ENCODE results near the gene MCRIP1. TPM values are rescaled to one million over a fixed set of nuclear protein-coding genes. Genes with fewer than 3 reads are reported as not detected.
A peak's percentile ranks its signal among the peaks of the same experiment; 100 is the strongest.

Gene MCRIP1, protein sequence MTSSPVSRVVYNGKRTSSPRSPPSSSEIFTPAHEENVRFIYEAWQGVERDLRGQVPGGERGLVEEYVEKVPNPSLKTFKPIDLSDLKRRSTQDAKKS
- 120 TPM for polyA plus RNA-seq (2013, experiment 1 of 4)
- 114 TPM for polyA plus RNA-seq (2013, experiment 2 of 4)
- 103 TPM for polyA plus RNA-seq (2013, experiment 3 of 4)
- 105 TPM for polyA plus RNA-seq (2013, experiment 4 of 4)

DNA sequence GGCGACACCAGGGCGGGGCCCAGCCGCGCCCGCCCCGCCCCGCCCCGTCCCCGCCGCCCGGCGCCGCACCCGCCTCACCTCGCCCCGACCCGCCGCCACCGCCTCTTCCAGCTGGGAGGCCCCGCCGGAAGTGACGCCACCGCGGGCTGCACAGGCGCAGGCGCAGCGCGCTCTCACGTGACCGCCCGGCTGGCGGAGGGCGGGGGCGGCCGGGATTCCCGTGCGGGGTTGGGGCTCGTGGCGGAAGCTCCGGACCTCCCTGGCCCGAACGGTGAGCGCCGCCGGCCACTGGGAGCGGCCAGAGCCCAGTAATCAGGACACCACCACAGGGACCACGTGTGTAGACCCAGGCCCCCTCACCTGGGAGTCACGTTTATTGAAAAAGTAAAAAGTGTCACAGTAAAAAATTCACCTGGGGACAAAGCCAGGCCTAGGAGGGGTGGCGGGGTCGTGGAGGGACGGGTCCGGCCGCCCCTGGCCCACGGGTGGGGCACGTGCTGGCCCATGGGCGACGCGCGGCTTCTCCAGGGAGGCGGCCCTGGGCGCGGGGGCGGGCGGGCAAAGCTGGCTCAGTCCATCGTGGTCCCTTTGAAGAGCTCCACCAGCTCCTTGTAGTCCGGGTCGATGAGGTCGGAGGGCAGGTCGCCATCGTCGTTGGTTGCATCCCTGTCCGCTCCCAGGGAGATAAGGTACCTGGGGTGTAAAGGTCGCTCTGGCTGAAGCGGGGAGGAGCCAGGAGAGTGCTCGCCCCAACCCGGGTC is at the start of gene MCRIP1:
TSS of gene MCRIP1 (minus strand) at position 132 of the 761 bp plus-strand sequence. CDS start 8,785 bp downstream, outside the sequence.
- peaks cover 12% of the 10 kb centered on the region for H3K4me1 ChIP-seq (ENCODE audit: control insufficient read depth, insufficient read depth, low read length)
- H3K27me3 ChIP-seq (ENCODE audit: control insufficient read depth, insufficient read depth, low read length, poor library complexity, severe bottlenecking): no peaks in the 10 kb centered on the region
- peak within 1 kb of the TSS; percentile 79 for H3K4me3 ChIP-seq (ENCODE audit: insufficient read depth, low read depth, low read length)
- WGBS, 2 experiments: 1% methylated on average over 76 of the region's 76 CpGs
- H3K36me3 ChIP-seq (ENCODE audit: control insufficient read depth, insufficient read depth, low read length): no peaks in the 10 kb centered on the region
- H3K9me3 ChIP-seq (ENCODE audit: control insufficient read depth, low read length): no peaks in the 10 kb centered on the region
- peak within 1 kb of the TSS; percentile 84 for H3K27ac ChIP-seq (ENCODE audit: insufficient read depth, low read depth, low read length, poor library complexity, severe bottlenecking)

DNA sequence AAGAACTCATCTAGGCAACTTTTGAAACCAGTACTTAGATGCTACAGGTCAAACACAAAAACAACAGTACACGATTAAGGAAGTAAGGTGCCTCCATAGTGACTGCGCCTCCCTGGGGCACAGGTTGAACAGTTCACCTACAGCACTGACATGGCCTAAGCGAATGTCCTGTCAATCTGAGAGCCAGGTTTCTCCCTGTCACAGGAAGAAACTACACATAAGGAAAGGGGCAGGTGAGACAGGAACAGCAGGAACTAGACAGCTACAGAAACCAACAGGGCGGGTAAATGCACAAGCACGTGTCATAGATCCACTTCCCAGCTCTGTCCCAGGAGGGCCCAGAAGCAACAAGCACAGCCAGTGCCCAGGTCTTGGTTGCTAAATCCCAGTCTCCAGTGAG is 46.0 kb upstream of the MCRIP1 start:
- H3K4me3 ChIP-seq (ENCODE audit: insufficient read depth, low read depth, low read length): no peak overlapping the region
- no peaks in the 10 kb centered on the region for H3K4me1 ChIP-seq (ENCODE audit: control insufficient read depth, insufficient read depth, low read length)
- no peak overlapping the region for H3K27ac ChIP-seq (ENCODE audit: insufficient read depth, low read depth, low read length, poor library complexity, severe bottlenecking)
- 95 to 96% methylated on average over 5 of the region's 5 CpGs for WGBS, 2 experiments
- H3K36me3 ChIP-seq (ENCODE audit: control insufficient read depth, insufficient read depth, low read length): peaks cover 7% of the 10 kb centered on the region
- H3K9me3 ChIP-seq (ENCODE audit: control insufficient read depth, low read length): no peaks in the 10 kb centered on the region
- H3K27me3 ChIP-seq (ENCODE audit: control insufficient read depth, insufficient read depth, low read length, poor library complexity, severe bottlenecking): no peaks in the 10 kb centered on the region

DNA sequence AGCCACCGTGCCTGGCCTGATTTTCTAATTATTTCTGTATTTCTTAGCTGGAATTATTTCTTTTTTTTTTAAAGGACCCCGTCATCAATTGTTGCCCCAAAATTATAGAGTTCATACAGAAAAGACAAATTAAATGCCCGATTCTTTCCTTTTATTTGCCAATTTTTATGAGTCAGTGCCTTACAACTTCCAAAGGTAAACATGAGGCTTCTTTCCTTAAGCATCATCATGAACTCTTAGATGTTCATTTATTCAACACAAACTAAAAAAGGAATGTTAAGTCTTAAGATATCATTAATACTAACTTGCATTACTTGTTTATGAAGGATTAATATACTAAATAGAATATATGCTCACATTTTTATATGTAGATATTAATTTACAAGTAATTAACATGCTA is 45.2 kb upstream of the MCRIP1 start:
- Histone ChIP-seq H3K9me3 (ENCODE audit: control insufficient read depth, low read length) (no peaks in the 10 kb centered on the region), H3K4me1 (ENCODE audit: control insufficient read depth, insufficient read depth, low read length) (no peaks in the 10 kb centered on the region), H3K36me3 (ENCODE audit: control insufficient read depth, insufficient read depth, low read length) (peaks cover 2% of the 10 kb centered on the region), H3K27ac (ENCODE audit: insufficient read depth, low read depth, low read length, poor library complexity, severe bottlenecking) (no peak overlapping the region), H3K4me3 (ENCODE audit: insufficient read depth, low read depth, low read length) (no peak overlapping the region), H3K27me3 (ENCODE audit: control insufficient read depth, insufficient read depth, low read length, poor library complexity, severe bottlenecking) (no peaks in the 10 kb centered on the region)
- WGBS, 2 experiments: 96 to 97% methylated on average over 3 of the region's 3 CpGs

DNA sequence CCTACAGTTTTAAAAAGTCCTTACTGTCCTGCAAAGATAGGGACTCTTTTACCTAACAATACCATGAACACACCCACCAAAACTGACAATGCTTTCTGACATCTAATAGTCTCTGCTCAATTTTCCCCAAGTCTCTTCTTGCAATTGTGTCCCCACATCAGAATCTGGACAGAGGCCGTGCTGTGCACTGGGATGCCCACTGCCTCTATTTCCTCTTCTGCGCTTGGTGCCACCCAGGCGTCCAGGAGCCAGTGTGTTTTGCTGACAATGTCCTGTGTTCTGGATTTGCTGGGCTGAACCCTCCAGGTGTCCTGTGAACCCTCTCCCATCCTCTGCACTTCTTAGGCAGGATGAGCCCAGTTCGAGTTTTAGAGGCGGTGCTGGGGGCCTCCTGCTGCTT is 44.5 kb upstream of the MCRIP1 start:
- WGBS, 2 experiments: 93 to 96% methylated on average over 5 of the region's 5 CpGs
- Histone ChIP-seq H3K4me3 (ENCODE audit: insufficient read depth, low read depth, low read length) (no peak overlapping the region), H3K36me3 (ENCODE audit: control insufficient read depth, insufficient read depth, low read length) (peaks cover 2% of the 10 kb centered on the region), H3K27me3 (ENCODE audit: control insufficient read depth, insufficient read depth, low read length, poor library complexity, severe bottlenecking) (no peaks in the 10 kb centered on the region), H3K27ac (ENCODE audit: insufficient read depth, low read depth, low read length, poor library complexity, severe bottlenecking) (no peak overlapping the region), H3K9me3 (ENCODE audit: control insufficient read depth, low read length) (no peaks in the 10 kb centered on the region), H3K4me1 (ENCODE audit: control insufficient read depth, insufficient read depth, low read length) (no peaks in the 10 kb centered on the region)

DNA sequence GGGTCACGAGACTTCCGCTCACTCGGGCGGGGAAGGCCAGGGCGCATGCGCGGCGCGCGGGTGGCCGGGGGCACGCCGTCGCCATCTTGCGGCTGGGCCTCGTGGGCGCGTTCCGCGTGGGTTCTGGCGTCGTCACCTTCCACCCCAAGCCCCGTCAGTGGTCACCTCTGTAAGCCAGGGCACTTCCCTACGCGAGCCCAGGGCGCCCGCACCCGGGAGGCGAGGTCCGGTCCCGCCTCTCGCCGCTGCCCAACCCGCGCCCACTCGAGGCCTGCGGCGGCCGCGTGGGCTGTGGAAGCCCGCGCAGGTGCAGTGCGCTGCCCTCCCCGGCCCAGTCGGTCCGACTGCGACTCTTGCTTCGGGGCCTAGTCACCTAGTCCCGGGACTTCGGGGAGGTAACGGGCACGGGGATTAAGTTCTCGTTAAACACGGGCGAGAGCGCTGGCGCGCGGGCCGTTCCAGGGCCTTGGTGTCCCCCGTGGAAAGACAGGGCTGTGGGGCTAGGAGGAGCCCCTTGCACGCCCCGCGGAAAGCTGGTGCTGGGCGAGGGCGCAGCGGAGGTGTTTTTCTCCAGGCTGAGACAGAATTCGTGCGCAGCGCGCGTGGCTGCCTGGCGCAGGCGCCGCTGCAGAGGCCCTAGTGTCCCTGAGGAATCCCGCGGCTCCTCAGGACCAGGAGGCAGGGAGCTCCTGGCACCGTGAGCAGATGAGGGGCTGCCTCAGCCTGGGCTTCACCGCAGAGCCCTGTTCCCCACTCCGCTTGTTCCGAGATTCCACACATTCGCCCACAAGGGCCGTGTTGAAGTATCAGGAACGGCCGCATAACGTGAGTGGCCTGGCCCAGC is 38.5 kb upstream of the MCRIP1 start:
- Histone ChIP-seq H3K4me3 (ENCODE audit: insufficient read depth, low read depth, low read length) (peak overlapping the region; percentile 99), H3K9me3 (ENCODE audit: control insufficient read depth, low read length) (no peaks in the 10 kb centered on the region), H3K36me3 (ENCODE audit: control insufficient read depth, insufficient read depth, low read length) (no peaks in the 10 kb centered on the region), H3K27me3 (ENCODE audit: control insufficient read depth, insufficient read depth, low read length, poor library complexity, severe bottlenecking) (no peaks in the 10 kb centered on the region), H3K4me1 (ENCODE audit: control insufficient read depth, insufficient read depth, low read length) (peaks cover 34% of the 10 kb centered on the region), H3K27ac (ENCODE audit: insufficient read depth, low read depth, low read length, poor library complexity, severe bottlenecking) (peak overlapping the region; percentile 87)
- WGBS, 2 experiments: 6% methylated on average over 86 of the region's 86 CpGs

DNA sequence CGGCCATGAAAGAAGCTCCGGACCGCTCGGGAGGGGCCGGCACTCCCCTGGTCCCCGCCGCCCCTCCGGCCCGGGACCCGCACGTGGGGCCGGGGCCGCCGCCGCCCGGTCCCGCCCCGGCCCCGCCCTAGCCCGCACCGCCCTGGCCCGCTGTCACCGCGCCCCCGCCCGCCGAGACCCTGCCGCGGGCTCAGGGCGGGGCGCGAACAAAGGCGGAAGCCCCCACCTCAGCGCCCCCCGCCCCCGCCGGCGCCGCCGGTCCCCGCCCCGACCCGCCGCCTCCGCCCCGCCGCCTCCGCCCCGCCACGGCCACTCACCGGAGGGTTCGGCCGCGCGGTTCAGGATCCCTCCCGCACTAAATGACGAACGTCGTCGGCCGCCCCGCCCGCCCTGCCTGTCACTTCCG is 37.9 kb upstream of the MCRIP1 start, which contains the start of gene ARHGDIA:
TSS of gene ARHGDIA (minus strand) at position 357 of the 406 bp plus-strand sequence. CDS start 1,407 bp downstream, outside the sequence.
- WGBS, 2 experiments: 0% methylated on average over 64 of the region's 64 CpGs
- H3K9me3 ChIP-seq (ENCODE audit: control insufficient read depth, low read length): no peaks in the 10 kb centered on the region
- no peaks in the 10 kb centered on the region for H3K36me3 ChIP-seq (ENCODE audit: control insufficient read depth, insufficient read depth, low read length)

DNA sequence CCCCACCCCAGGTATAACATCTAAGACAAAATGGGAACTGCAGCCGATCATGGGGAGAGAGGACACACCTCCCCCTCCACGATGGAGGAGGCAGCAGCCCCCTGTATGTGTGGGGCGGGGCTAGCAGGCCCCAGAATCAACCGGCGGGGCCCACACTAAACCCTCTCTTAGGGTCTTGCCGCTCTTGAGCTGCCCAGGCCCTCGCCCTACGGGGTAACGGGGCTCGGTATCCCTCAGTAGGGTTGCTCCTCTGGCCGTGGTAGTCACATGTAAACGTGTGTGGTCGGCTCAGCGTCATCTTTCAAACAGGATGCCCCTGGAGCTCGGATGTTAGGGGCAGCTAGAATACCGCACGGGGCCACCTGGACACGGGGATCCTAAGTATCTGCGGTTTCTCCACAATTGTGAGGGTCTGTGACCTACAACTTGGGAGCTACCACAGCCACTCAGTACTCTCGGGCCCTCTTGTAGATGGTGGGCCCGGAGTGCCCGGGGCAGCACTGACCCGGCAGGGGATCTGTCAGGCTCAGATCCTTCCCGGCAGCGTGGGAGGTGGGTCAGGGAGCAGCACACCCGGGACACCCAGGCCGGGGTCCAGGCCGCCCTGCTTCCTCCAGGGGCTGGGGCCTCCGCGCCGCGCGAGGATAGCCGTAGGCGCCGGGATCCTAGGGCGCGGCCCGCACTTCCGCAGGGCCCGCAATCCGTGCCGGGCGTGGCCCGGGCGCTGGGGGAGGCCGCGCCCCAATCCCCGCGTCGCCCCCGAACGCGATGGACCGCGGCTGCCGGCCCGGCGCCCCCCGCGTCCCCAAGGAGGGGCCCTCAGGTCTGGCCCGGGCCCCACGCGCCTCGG is 37.3 kb upstream of the MCRIP1 start:
- Histone ChIP-seq H3K36me3 (ENCODE audit: control insufficient read depth, insufficient read depth, low read length) (no peaks in the 10 kb centered on the region), H3K27ac (ENCODE audit: insufficient read depth, low read depth, low read length, poor library complexity, severe bottlenecking) (peak overlapping the region; percentile 9), H3K4me1 (ENCODE audit: control insufficient read depth, insufficient read depth, low read length) (peaks cover 34% of the 10 kb centered on the region), H3K9me3 (ENCODE audit: control insufficient read depth, low read length) (no peaks in the 10 kb centered on the region), H3K27me3 (ENCODE audit: control insufficient read depth, insufficient read depth, low read length, poor library complexity, severe bottlenecking) (no peaks in the 10 kb centered on the region), H3K4me3 (ENCODE audit: insufficient read depth, low read depth, low read length) (peak overlapping the region; percentile 99)
- 2% methylated on average over 65 of the region's 65 CpGs for WGBS, 2 experiments

More for the DNA sequence above, 37.9 kb upstream of the MCRIP1 start, which contains the start of gene ARHGDIA:
- Histone ChIP-seq H3K27ac (ENCODE audit: insufficient read depth, low read depth, low read length, poor library complexity, severe bottlenecking) (peak within 1 kb of the TSS; percentile 87), H3K4me3 (ENCODE audit: insufficient read depth, low read depth, low read length) (peak within 1 kb of the TSS; percentile 99), H3K4me1 (ENCODE audit: control insufficient read depth, insufficient read depth, low read length) (peaks cover 34% of the 10 kb centered on the region), H3K27me3 (ENCODE audit: control insufficient read depth, insufficient read depth, low read length, poor library complexity, severe bottlenecking) (no peaks in the 10 kb centered on the region)

DNA sequence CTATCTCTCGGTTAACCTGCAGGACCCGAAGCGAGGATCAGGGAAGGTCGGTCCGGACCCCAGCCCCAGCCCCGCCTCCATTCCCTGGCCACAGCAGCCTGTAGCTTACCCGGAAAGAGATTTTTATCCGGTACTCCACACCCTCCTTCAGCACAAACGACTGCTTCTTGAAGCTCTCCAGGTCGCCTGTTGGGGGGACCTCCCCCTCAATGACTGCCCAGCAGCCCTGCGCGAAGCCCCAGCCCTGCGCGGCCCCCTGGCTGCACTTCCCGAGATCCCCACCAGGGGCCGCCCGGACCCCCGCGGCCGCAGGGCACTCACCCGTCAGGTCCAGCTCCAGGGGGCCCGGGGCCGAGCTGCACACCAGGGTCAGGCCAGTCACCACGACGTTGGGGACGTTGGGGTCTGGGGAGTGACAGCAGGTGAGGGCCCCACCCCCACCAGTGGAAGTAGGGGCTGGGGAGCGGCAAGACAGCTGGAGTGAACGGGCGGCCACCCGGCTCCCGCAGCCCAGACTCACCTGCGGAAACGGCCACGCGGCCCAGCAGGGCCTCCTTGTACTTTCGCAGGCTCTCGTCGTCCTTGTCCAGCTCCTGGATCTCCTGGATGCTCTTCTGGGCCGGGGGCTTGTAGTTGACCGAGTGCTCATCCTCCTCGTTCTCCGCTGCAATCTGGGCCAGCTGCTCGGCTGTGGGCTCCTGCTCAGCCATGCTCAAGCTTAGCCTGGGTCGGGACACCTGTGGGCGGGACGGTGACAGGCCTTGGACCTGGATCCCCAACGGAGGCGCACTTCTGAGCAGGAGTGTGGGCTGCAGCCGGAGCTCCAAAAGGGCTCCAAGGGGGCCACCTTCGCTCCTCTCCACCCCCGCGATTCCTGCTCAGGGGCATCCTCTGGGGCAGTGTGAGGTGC is 36.4 kb upstream of the MCRIP1 start:
- Histone ChIP-seq H3K4me3 (ENCODE audit: insufficient read depth, low read depth, low read length) (peak overlapping the region; percentile 99), H3K36me3 (ENCODE audit: control insufficient read depth, insufficient read depth, low read length) (no peaks in the 10 kb centered on the region), H3K4me1 (ENCODE audit: control insufficient read depth, insufficient read depth, low read length) (peaks cover 34% of the 10 kb centered on the region), H3K27ac (ENCODE audit: insufficient read depth, low read depth, low read length, poor library complexity, severe bottlenecking) (peak overlapping the region; percentile 9), H3K9me3 (ENCODE audit: control insufficient read depth, low read length) (no peaks in the 10 kb centered on the region), H3K27me3 (ENCODE audit: control insufficient read depth, insufficient read depth, low read length, poor library complexity, severe bottlenecking) (no peaks in the 10 kb centered on the region)
- 48 to 51% methylated on average over 52 of the region's 52 CpGs for WGBS, 2 experiments

All from ectodermal cell (in vitro differentiated cells).